ENCODE data around the gene HCLS1.

Gene HCLS1

DNA sequence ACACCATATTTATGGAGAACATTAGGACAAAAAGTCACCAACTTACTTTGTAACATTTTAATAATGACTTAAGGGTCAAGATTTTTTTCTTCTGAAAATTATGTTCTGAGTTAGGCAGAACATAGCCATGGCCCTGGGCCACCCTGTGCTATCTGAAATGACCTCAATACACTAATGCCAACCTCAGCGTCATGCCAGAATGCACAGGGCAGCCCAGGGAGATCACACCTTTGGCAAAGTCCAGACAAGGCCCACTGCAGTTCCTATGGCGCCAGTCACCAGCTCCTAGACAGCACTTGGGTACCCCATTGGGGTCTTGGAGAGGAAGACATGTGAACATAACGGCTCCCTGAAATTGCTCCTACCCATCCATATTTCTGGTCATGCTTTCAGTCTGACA is 33.1 kb downstream of the HCLS1 start:
- H4K20me1 ChIP-seq (ENCODE audit: insufficient read depth, low read length): no peaks in the 10 kb centered on the region
- no peaks in the 10 kb centered on the region for H3K4me1 ChIP-seq (ENCODE audit: insufficient read depth, low read length, severe bottlenecking)
- H3K27me3 ChIP-seq (ENCODE audit: insufficient read depth, low read length): no peaks in the 10 kb centered on the region
- H3F3A ChIP-seq (ENCODE audit: insufficient read depth, low read length): no peaks in the 10 kb centered on the region
- H3K36me3 ChIP-seq (ENCODE audit: insufficient read depth, low read length): peaks cover 42% of the 10 kb centered on the region
- no peak overlapping the region for H3K4me2 ChIP-seq (ENCODE audit: low read length)
- H3K9me3 ChIP-seq (ENCODE audit: low read length): no peaks in the 10 kb centered on the region
- no peaks in the 10 kb centered on the region for H3K9me2 ChIP-seq (ENCODE audit: low read depth, low read length)
- no peak overlapping the region for H3K9ac ChIP-seq (ENCODE audit: low read length)
- no peaks in the 10 kb centered on the region for H3K79me2 ChIP-seq (ENCODE audit: insufficient read depth, low read length)
- H2AFZ ChIP-seq (ENCODE audit: low read length): no peak overlapping the region
- no peak overlapping the region for H3K27ac ChIP-seq (ENCODE audit: low read depth, low read length, poor library complexity, severe bottlenecking)
- TF ChIP-seq, protein P1, sequence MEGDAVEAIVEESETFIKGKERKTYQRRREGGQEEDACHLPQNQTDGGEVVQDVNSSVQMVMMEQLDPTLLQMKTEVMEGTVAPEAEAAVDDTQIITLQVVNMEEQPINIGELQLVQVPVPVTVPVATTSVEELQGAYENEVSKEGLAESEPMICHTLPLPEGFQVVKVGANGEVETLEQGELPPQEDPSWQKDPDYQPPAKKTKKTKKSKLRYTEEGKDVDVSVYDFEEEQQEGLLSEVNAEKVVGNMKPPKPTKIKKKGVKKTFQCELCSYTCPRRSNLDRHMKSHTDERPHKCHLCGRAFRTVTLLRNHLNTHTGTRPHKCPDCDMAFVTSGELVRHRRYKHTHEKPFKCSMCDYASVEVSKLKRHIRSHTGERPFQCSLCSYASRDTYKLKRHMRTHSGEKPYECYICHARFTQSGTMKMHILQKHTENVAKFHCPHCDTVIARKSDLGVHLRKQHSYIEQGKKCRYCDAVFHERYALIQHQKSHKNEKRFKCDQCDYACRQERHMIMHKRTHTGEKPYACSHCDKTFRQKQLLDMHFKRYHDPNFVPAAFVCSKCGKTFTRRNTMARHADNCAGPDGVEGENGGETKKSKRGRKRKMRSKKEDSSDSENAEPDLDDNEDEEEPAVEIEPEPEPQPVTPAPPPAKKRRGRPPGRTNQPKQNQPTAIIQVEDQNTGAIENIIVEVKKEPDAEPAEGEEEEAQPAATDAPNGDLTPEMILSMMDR (IDR thresholded peaks at IDR 0.05; ENCODE audit: low read length): no peak
- no peak for TF ChIP-seq EZH2 (IDR thresholded peaks at IDR 0.05; ENCODE audit: borderline replicate concordance, low read length)
- no peak overlapping the region for H3K4me3 ChIP-seq (ENCODE audit: low read depth, low read length, poor library complexity, severe bottlenecking)

DNA sequence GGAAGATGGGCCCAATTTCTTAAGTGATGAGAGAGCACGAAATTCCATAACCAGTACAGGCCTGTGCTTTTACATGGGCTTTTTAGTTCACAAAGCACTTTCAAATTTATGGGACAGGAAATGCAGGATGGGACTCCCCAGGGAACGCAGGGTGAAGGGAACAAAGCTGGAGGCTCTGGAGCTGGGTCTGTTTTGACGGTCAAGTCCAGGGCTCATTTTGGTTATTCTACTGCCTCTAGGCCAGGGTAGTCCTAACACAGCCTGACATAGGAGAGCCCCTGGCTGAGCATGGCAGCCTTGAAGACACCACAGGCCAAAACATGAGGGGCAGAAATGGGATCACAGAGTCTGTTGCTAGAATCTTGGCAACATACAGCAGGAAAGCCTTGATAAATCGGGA is 33.5 kb downstream of the HCLS1 start:
- no peaks in the 10 kb centered on the region for H3K4me1 ChIP-seq (ENCODE audit: insufficient read depth, low read length, severe bottlenecking)
- no peaks in the 10 kb centered on the region for H4K20me1 ChIP-seq (ENCODE audit: insufficient read depth, low read length)
- no peaks in the 10 kb centered on the region for H3K27me3 ChIP-seq (ENCODE audit: insufficient read depth, low read length)
- H3K9ac ChIP-seq (ENCODE audit: low read length): no peak overlapping the region
- H2AFZ ChIP-seq (ENCODE audit: low read length): no peak overlapping the region
- H3K9me3 ChIP-seq (ENCODE audit: low read length): no peaks in the 10 kb centered on the region
- H3K4me2 ChIP-seq (ENCODE audit: low read length): no peak overlapping the region
- no peaks in the 10 kb centered on the region for H3F3A ChIP-seq (ENCODE audit: insufficient read depth, low read length)
- no peak overlapping the region for H3K27ac ChIP-seq (ENCODE audit: low read depth, low read length, poor library complexity, severe bottlenecking)
- no peaks in the 10 kb centered on the region for H3K9me2 ChIP-seq (ENCODE audit: low read depth, low read length)
- peaks cover 39% of the 10 kb centered on the region for H3K36me3 ChIP-seq (ENCODE audit: insufficient read depth, low read length)
- TF ChIP-seq, protein P1 (IDR thresholded peaks at IDR 0.05; ENCODE audit: low read length): no peak
- TF ChIP-seq EZH2 (IDR thresholded peaks at IDR 0.05; ENCODE audit: borderline replicate concordance, low read length): no peak
- H3K4me3 ChIP-seq (ENCODE audit: low read depth, low read length, poor library complexity, severe bottlenecking): no peak overlapping the region
- H3K79me2 ChIP-seq (ENCODE audit: insufficient read depth, low read length): no peaks in the 10 kb centered on the region

DNA sequence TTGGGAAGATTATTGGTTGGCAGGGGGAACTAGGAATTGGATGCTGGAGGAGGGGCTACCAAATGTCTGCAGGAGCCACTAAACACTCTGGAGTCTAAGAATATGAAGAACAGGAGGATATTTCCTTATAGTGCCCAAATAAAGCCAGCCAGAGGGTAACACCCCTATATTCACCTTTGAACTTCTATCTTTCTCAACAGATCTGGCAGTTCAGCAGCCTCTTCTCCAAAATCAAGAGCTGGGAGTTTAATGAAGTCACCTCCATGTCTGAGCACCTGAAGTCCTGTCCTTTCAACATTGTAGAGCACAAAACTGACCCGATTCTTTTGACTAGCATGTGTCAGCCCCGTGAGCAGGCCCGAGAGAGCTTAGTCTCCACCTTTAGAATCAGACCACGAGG is 34.2 kb downstream of the HCLS1 start:
- no peak overlapping the region for H3K27ac ChIP-seq (ENCODE audit: low read depth, low read length, poor library complexity, severe bottlenecking)
- no peaks in the 10 kb centered on the region for H3K4me1 ChIP-seq (ENCODE audit: insufficient read depth, low read length, severe bottlenecking)
- H3K9me2 ChIP-seq (ENCODE audit: low read depth, low read length): no peaks in the 10 kb centered on the region
- H3K79me2 ChIP-seq (ENCODE audit: insufficient read depth, low read length): no peaks in the 10 kb centered on the region
- no peak overlapping the region for H3K4me2 ChIP-seq (ENCODE audit: low read length)
- H4K20me1 ChIP-seq (ENCODE audit: insufficient read depth, low read length): no peaks in the 10 kb centered on the region
- TF ChIP-seq, protein P1 (IDR thresholded peaks at IDR 0.05; ENCODE audit: low read length): no peak
- TF ChIP-seq EZH2 (IDR thresholded peaks at IDR 0.05; ENCODE audit: borderline replicate concordance, low read length): no peak
- H3F3A ChIP-seq (ENCODE audit: insufficient read depth, low read length): no peaks in the 10 kb centered on the region
- H2AFZ ChIP-seq (ENCODE audit: low read length): no peak overlapping the region
- H3K4me3 ChIP-seq (ENCODE audit: low read depth, low read length, poor library complexity, severe bottlenecking): no peak overlapping the region
- no peak overlapping the region for H3K9ac ChIP-seq (ENCODE audit: low read length)
- H3K36me3 ChIP-seq (ENCODE audit: insufficient read depth, low read length): peaks cover 32% of the 10 kb centered on the region
- no peaks in the 10 kb centered on the region for H3K9me3 ChIP-seq (ENCODE audit: low read length)
- H3K27me3 ChIP-seq (ENCODE audit: insufficient read depth, low read length): no peaks in the 10 kb centered on the region

Measured in OCI-LY1 (cell line).